GM12878 (cell line): ENCODE data around the gene KRTAP21-1. TPM values are rescaled to one million over a fixed set of nuclear protein-coding genes. Genes with fewer than 3 reads are reported as not detected.

Experiments
- polyA plus RNA-seq, 11 experiments: library from polyadenylated mRNA; depleted of rRNA in 4 of 11; unstranded in 6 of 11; stranded (reverse) in 5 of 11; fragments of >200 nt; fragmentation: Nextera tagmentation in 4 of 11; fragmentation: Illumina TruSeq in 1 of 11; extraction: Ambion mirVana in 4 of 11; extraction: Trizol in 1 of 11; gene quantifications; 1 replicate in 1 of 11; 2 replicates in 10 of 11; pipeline versions ENCODE4 v1.2.1 to v1.2.3, GENCODE V29; 2011 to 2016; ENCODE audit warnings: inconsistent platforms in 2 of 11, missing spikeins in 2 of 11, low read depth in 1 of 11
- small RNA-seq: library from RNA; depleted of rRNA; stranded (forward); fragments of <200 nt; gene quantifications from one replicate; pipeline ENCODE3, GENCODE V24; 2014
- total RNA-seq, 4 experiments: library from RNA; depleted of rRNA in 3 of 4; stranded (reverse); fragments of >200 nt in 3 of 4; fragmentation: Illumina TruSeq in 1 of 4; extraction: Trizol in 1 of 4; gene quantifications; 2 replicates each; pipeline versions ENCODE4 v1.2.1 to v1.2.3, GENCODE V29; 2013 to 2021

KRTAP21-1 gene
- total and polyA plus RNA-seq, 10 of the 15 experiments (the other 5 are each of a cell fraction or from before 2014, with no cell fraction given) = not detected

Small RNA genes within 50 kb of the gene (small RNA-seq; reads per million reads assigned to genes)
- gene AP000244.1 = not detected
- gene KRTAP21-3 = not detected
- gene KRTAP8-2P = not detected

Other genes starting within 250 kb of the KRTAP21-1 start
Only the 7 nearest of the 16 such genes appear.
- gene KRTAP20-2, start 120.2 kb downstream of the KRTAP21-1 start, total RNA-seq (2014; rRNA removed) = not detected in 2 replicates
- gene KRTAP20-2, start 120.2 kb downstream of the KRTAP21-1 start, total RNA-seq (2014; rRNA removed; fragmentation: Illumina TruSeq; extraction: Trizol) = not detected in 2 replicates
- gene KRTAP20-2, start 120.2 kb downstream of the KRTAP21-1 start, total RNA-seq (2021) = not detected in 2 replicates
- not detected in 2 replicates for gene KRTAP20-2, start 120.2 kb downstream of the KRTAP21-1 start, polyA plus RNA-seq (2011; rRNA removed)
- gene KRTAP20-2, start 120.2 kb downstream of the KRTAP21-1 start, polyA plus RNA-seq (2014; fragmentation: Illumina TruSeq; extraction: Trizol) = not detected in 2 replicates
- not detected for gene KRTAP20-2, start 120.2 kb downstream of the KRTAP21-1 start, polyA plus RNA-seq (2014; fragmentation: Nextera tagmentation; extraction: Ambion mirVana)
- gene KRTAP20-2, start 120.2 kb downstream of the KRTAP21-1 start, polyA plus RNA-seq (2014; rRNA removed) = not detected in 2 replicates
- gene KRTAP20-2, start 120.2 kb downstream of the KRTAP21-1 start, polyA plus RNA-seq (2016; fragmentation: Nextera tagmentation; extraction: Ambion mirVana) = not detected
- not detected in 2 replicates for gene KRTAP20-3, start 112.6 kb downstream of the KRTAP21-1 start, total RNA-seq (2014; rRNA removed)
- gene KRTAP20-3, start 112.6 kb downstream of the KRTAP21-1 start, total RNA-seq (2014; rRNA removed; fragmentation: Illumina TruSeq; extraction: Trizol) = not detected in 2 replicates
- gene KRTAP20-3, start 112.6 kb downstream of the KRTAP21-1 start, total RNA-seq (2021) = not detected in 2 replicates
- gene KRTAP20-3, start 112.6 kb downstream of the KRTAP21-1 start, polyA plus RNA-seq (2011; rRNA removed) = not detected in 2 replicates
- not detected in 2 replicates for gene KRTAP20-3, start 112.6 kb downstream of the KRTAP21-1 start, polyA plus RNA-seq (2014; fragmentation: Illumina TruSeq; extraction: Trizol)
- gene KRTAP20-3, start 112.6 kb downstream of the KRTAP21-1 start, polyA plus RNA-seq (2014; fragmentation: Nextera tagmentation; extraction: Ambion mirVana) = not detected
- gene KRTAP20-3, start 112.6 kb downstream of the KRTAP21-1 start, polyA plus RNA-seq (2014; rRNA removed) = not detected in 2 replicates
- gene KRTAP20-3, start 112.6 kb downstream of the KRTAP21-1 start, polyA plus RNA-seq (2016; fragmentation: Nextera tagmentation; extraction: Ambion mirVana) = not detected
- not detected in 2 replicates for gene KRTAP21-3, start 36.7 kb downstream of the KRTAP21-1 start, total RNA-seq (2014; rRNA removed)
- not detected in 2 replicates for gene KRTAP21-3, start 36.7 kb downstream of the KRTAP21-1 start, total RNA-seq (2014; rRNA removed; fragmentation: Illumina TruSeq; extraction: Trizol)
- not detected in 2 replicates for gene KRTAP21-3, start 36.7 kb downstream of the KRTAP21-1 start, total RNA-seq (2021)
- not detected in 2 replicates for gene KRTAP21-3, start 36.7 kb downstream of the KRTAP21-1 start, polyA plus RNA-seq (2011; rRNA removed)
- gene KRTAP21-3, start 36.7 kb downstream of the KRTAP21-1 start, polyA plus RNA-seq (2014; fragmentation: Illumina TruSeq; extraction: Trizol) = not detected in 2 replicates
- gene KRTAP21-3, start 36.7 kb downstream of the KRTAP21-1 start, polyA plus RNA-seq (2014; fragmentation: Nextera tagmentation; extraction: Ambion mirVana) = not detected
- gene KRTAP21-3, start 36.7 kb downstream of the KRTAP21-1 start, polyA plus RNA-seq (2014; rRNA removed) = not detected in 2 replicates
- gene KRTAP21-3, start 36.7 kb downstream of the KRTAP21-1 start, polyA plus RNA-seq (2016; fragmentation: Nextera tagmentation; extraction: Ambion mirVana) = not detected
- not detected in 2 replicates for gene KRTAP21-2, start 8.2 kb downstream of the KRTAP21-1 start, total RNA-seq (2014; rRNA removed)
- gene KRTAP21-2, start 8.2 kb downstream of the KRTAP21-1 start, total RNA-seq (2014; rRNA removed; fragmentation: Illumina TruSeq; extraction: Trizol) = not detected in 2 replicates
- gene KRTAP21-2, start 8.2 kb downstream of the KRTAP21-1 start, total RNA-seq (2021) = not detected in 2 replicates
- not detected in 2 replicates for gene KRTAP21-2, start 8.2 kb downstream of the KRTAP21-1 start, polyA plus RNA-seq (2011; rRNA removed)
- not detected in 2 replicates for gene KRTAP21-2, start 8.2 kb downstream of the KRTAP21-1 start, polyA plus RNA-seq (2014; fragmentation: Illumina TruSeq; extraction: Trizol)
- gene KRTAP21-2, start 8.2 kb downstream of the KRTAP21-1 start, polyA plus RNA-seq (2014; fragmentation: Nextera tagmentation; extraction: Ambion mirVana) = not detected
- gene KRTAP21-2, start 8.2 kb downstream of the KRTAP21-1 start, polyA plus RNA-seq (2014; rRNA removed) = not detected in 2 replicates
- gene KRTAP21-2, start 8.2 kb downstream of the KRTAP21-1 start, polyA plus RNA-seq (2016; fragmentation: Nextera tagmentation; extraction: Ambion mirVana) = not detected
- gene KRTAP8-1, start 57.8 kb upstream of the KRTAP21-1 start, total RNA-seq (2014; rRNA removed) = not detected in 2 replicates
- not detected in 2 replicates for gene KRTAP8-1, start 57.8 kb upstream of the KRTAP21-1 start, total RNA-seq (2014; rRNA removed; fragmentation: Illumina TruSeq; extraction: Trizol)
- not detected in 2 replicates for gene KRTAP8-1, start 57.8 kb upstream of the KRTAP21-1 start, total RNA-seq (2021)
- gene KRTAP8-1, start 57.8 kb upstream of the KRTAP21-1 start, polyA plus RNA-seq (2011; rRNA removed) = not detected in 2 replicates
- not detected in 2 replicates for gene KRTAP8-1, start 57.8 kb upstream of the KRTAP21-1 start, polyA plus RNA-seq (2014; fragmentation: Illumina TruSeq; extraction: Trizol)
- gene KRTAP8-1, start 57.8 kb upstream of the KRTAP21-1 start, polyA plus RNA-seq (2014; fragmentation: Nextera tagmentation; extraction: Ambion mirVana) = not detected
- not detected in 2 replicates for gene KRTAP8-1, start 57.8 kb upstream of the KRTAP21-1 start, polyA plus RNA-seq (2014; rRNA removed)
- gene KRTAP8-1, start 57.8 kb upstream of the KRTAP21-1 start, polyA plus RNA-seq (2016; fragmentation: Nextera tagmentation; extraction: Ambion mirVana) = not detected
- gene KRTAP7-1, start 74.3 kb upstream of the KRTAP21-1 start, total RNA-seq (2014; rRNA removed) = not detected in 2 replicates
- gene KRTAP7-1, start 74.3 kb upstream of the KRTAP21-1 start, total RNA-seq (2014; rRNA removed; fragmentation: Illumina TruSeq; extraction: Trizol) = not detected in 2 replicates
- gene KRTAP7-1, start 74.3 kb upstream of the KRTAP21-1 start, total RNA-seq (2021) = not detected in 2 replicates
- not detected in 2 replicates for gene KRTAP7-1, start 74.3 kb upstream of the KRTAP21-1 start, polyA plus RNA-seq (2011; rRNA removed)
- not detected in 2 replicates for gene KRTAP7-1, start 74.3 kb upstream of the KRTAP21-1 start, polyA plus RNA-seq (2014; fragmentation: Illumina TruSeq; extraction: Trizol)
- gene KRTAP7-1, start 74.3 kb upstream of the KRTAP21-1 start, polyA plus RNA-seq (2014; fragmentation: Nextera tagmentation; extraction: Ambion mirVana) = not detected
- not detected in 2 replicates for gene KRTAP7-1, start 74.3 kb upstream of the KRTAP21-1 start, polyA plus RNA-seq (2014; rRNA removed)
- not detected for gene KRTAP7-1, start 74.3 kb upstream of the KRTAP21-1 start, polyA plus RNA-seq (2016; fragmentation: Nextera tagmentation; extraction: Ambion mirVana)
- gene KRTAP11-1, start 126.2 kb upstream of the KRTAP21-1 start, total RNA-seq (2014; rRNA removed) = not detected in 2 replicates
- not detected in 2 replicates for gene KRTAP11-1, start 126.2 kb upstream of the KRTAP21-1 start, total RNA-seq (2014; rRNA removed; fragmentation: Illumina TruSeq; extraction: Trizol)
- not detected in 2 replicates for gene KRTAP11-1, start 126.2 kb upstream of the KRTAP21-1 start, total RNA-seq (2021)
- not detected in 2 replicates for gene KRTAP11-1, start 126.2 kb upstream of the KRTAP21-1 start, polyA plus RNA-seq (2011; rRNA removed)
- gene KRTAP11-1, start 126.2 kb upstream of the KRTAP21-1 start, polyA plus RNA-seq (2014; fragmentation: Illumina TruSeq; extraction: Trizol) = not detected in 2 replicates
- gene KRTAP11-1, start 126.2 kb upstream of the KRTAP21-1 start, polyA plus RNA-seq (2014; fragmentation: Nextera tagmentation; extraction: Ambion mirVana) = not detected
- not detected in 2 replicates for gene KRTAP11-1, start 126.2 kb upstream of the KRTAP21-1 start, polyA plus RNA-seq (2014; rRNA removed)
- gene KRTAP11-1, start 126.2 kb upstream of the KRTAP21-1 start, polyA plus RNA-seq (2016; fragmentation: Nextera tagmentation; extraction: Ambion mirVana) = not detected